Body of pancreas (tissue), 4 donors: ENCODE results near the gene NRP2. TPM values are rescaled to one million over a fixed set of nuclear protein-coding genes. Genes with fewer than 3 reads are reported as not detected.

ENCODE experiments used
- ATAC-seq: fragments of 150-250 bp; one replicate; pipeline ENCODE4 v1.9.1; 2016
- DNase-seq, 4 donors: peaks; one replicate each; pipeline ENCODE4 v3.0.0-alpha.2; 2019
- H3K27ac ChIP-seq, 4 donors: fragments of 200-600 bp; sonication (generic); 1 replicate in 3 of 4; 2 replicates in 1 of 4; pipeline versions ENCODE4 v1.5.1 to v1.6.1; 2016 to 2019; ENCODE audit warnings: mild to moderate bottlenecking in 1 of 4, mixed read lengths in 1 of 4, moderate library complexity in 1 of 4
- H3K27me3 ChIP-seq, 2 donors: fragments of 200-600 bp; sonication (generic); one replicate each; pipeline ENCODE4 v1.6.0; 2016; ENCODE audit warnings: mild to moderate bottlenecking in 1 of 2
- H3K36me3 ChIP-seq, 2 donors: fragments of 200-600 bp; sonication (generic); replicated peaks in 1 of 2; 2 replicates each; pipeline ENCODE4 v1.5.1; 2016; ENCODE audit warnings: low read depth in 2 of 2; ENCODE audit not compliant: insufficient read depth in 1 of 2
- H3K4me1 ChIP-seq: fragments of 200-600 bp; sonication (generic); one replicate; pipeline ENCODE4 v1.6.0; 2016
- H3K4me3 ChIP-seq, 2 donors: fragments of 200-600 bp; sonication (generic); 1 replicate in 1 of 2; 2 replicates in 1 of 2; pipeline ENCODE4 v1.5.1; 2016 to 2019
- H3K9me3 ChIP-seq, 3 donors: fragments of 200-600 bp; sonication (generic); 1 replicate in 2 of 3; 2 replicates in 1 of 3; pipeline ENCODE4 v1.5.1; 2016
- CTCF ChIP-seq, 7 experiments: fragments of 450-650 bp in 4 of 7; fragments of 200-600 bp in 3 of 7; sonication (generic) in 3 of 7; IDR thresholded peaks; one replicate each; pipeline ENCODE4 v1.5.1; 2016 to 2019; ENCODE audit warnings: antibody characterized with exemption in 7 of 7
- POLR2A ChIP-seq, 3 donors: fragments of 450-650 bp; IDR thresholded peaks; one replicate each; pipeline ENCODE4 v1.6.1; 2016; ENCODE audit warnings: antibody characterized with exemption in 3 of 3, mild to moderate bottlenecking in 2 of 3
- WGBS, 2 donors: methylation state at CpG; one replicate each; pipeline ENCODE4 v1.1.5; 2017; 5-methylcytosine and 5-hydroxymethylcytosine counted together
- intact Hi-C: fragments of 100-400 bp; cut with DNase I; formaldehyde crosslinking; loops from one replicate; pipeline ENCODE4 v1.15.1; 2023
- total RNA-seq, 2 donors: library from RNA; depleted of rRNA; stranded (reverse); fragments of >200 nt; gene quantifications; one replicate each; pipeline ENCODE4 v1.1.0, GENCODE V29; 2016

NRP2 gene
- total RNA-seq, 2 donors from 2014 or later, result 5.7 to 7.6 TPM

GRCh38 chr2:205760157-205760556, 77.9 kb downstream of the NRP2 start:
- peaks cover 0 to 6% of the 10 kb centered on the region in 2 donors for H3K27me3 ChIP-seq
- peaks cover 9% of the 10 kb centered on the region for H3K4me1 ChIP-seq
- ATAC-seq, result no peak
- intact Hi-C loops, result no loop called here
- H3K9me3 ChIP-seq, result no peaks in the 10 kb centered on the region
- no peak overlapping the region for H3K4me3 ChIP-seq
- H3K36me3 ChIP-seq, result no peaks in the 10 kb centered on the region
- no peak for TF ChIP-seq POLR2A (IDR thresholded peaks at IDR 0.05)
- no peak for TF ChIP-seq CTCF (IDR thresholded peaks at IDR 0.05)
- WGBS, 2 donors, result 89 to 93% methylated on average over 6 of the region's 6 CpGs
- DNase-seq, result no peak
- no peak overlapping the region for H3K27ac ChIP-seq

- intact Hi-C loops, result no loop called here
- Histone ChIP-seq H3K27me3 (peaks cover 0 to 6% of the 10 kb centered on the region in 2 donors), H3K4me3 (no peak overlapping the region), H3K36me3 (no peaks in the 10 kb centered on the region), H3K9me3 (no peaks in the 10 kb centered on the region), H3K27ac (no peak overlapping the region), H3K4me1 (peaks cover 9% of the 10 kb centered on the region)
- DNase-seq, result no peak
- TF ChIP-seq POLR2A (IDR thresholded peaks at IDR 0.05) (no peak), CTCF (IDR thresholded peaks at IDR 0.05) (no peak)
- no peak for ATAC-seq
- 68 to 77% methylated on average over 4 of the region's 4 CpGs for WGBS, 2 donors
Observed at GRCh38 chr2:205761421-205761820, 79.1 kb downstream of the NRP2 start.

GRCh38 chr2:205762881-205763280, 80.6 kb downstream of the NRP2 start:
- Histone ChIP-seq H3K9me3 (no peaks in the 10 kb centered on the region), H3K27ac (no peak overlapping the region), H3K36me3 (no peaks in the 10 kb centered on the region), H3K4me3 (no peak overlapping the region), H3K4me1 (peaks cover 9% of the 10 kb centered on the region), H3K27me3 (peaks cover 0 to 6% of the 10 kb centered on the region in 2 donors)
- no peak for ATAC-seq
- intact Hi-C loops, result no loop called here
- DNase-seq, result no peak
- TF ChIP-seq POLR2A (IDR thresholded peaks at IDR 0.05) (no peak), CTCF (IDR thresholded peaks at IDR 0.05) (no peak)

DNA sequence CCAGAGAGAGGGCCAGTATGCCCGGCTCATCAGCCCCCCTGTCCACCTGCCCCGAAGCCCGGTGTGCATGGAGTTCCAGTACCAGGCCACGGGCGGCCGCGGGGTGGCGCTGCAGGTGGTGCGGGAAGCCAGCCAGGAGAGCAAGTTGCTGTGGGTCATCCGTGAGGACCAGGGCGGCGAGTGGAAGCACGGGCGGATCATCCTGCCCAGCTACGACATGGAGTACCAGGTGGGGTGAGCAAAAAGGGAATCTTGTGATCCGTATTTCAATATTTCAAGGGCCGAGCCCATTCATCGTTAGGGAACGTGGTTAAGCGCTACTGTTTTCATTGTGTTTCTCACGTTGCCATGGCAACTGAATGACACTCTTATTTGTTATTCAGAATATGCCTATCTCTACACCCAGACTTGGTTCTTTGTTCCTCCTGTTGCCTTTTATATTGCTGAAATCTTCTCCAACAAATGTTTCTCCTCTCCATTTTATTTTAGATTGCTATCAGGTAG, 81.5 kb downstream of the NRP2 start:
- Histone ChIP-seq H3K27ac (no peak overlapping the region), H3K4me3 (no peak overlapping the region), H3K27me3 (peaks cover 0 to 6% of the 10 kb centered on the region in 2 donors), H3K36me3 (no peaks in the 10 kb centered on the region), H3K9me3 (no peaks in the 10 kb centered on the region), H3K4me1 (peaks cover 9% of the 10 kb centered on the region)
- ATAC-seq (peak; percentile 77), DNase-seq (peak; percentile 46 to 64 (median 55))
- 15% methylated on average over 21 of the region's 21 CpGs for WGBS, 2 donors
- TF ChIP-seq CTCF (IDR thresholded peaks at IDR 0.05) (peak in 6 of 7 experiments; percentile 32 to 56 (median 40)), POLR2A (IDR thresholded peaks at IDR 0.05) (no peak)
- intact Hi-C loops, result no loop called here

- Histone ChIP-seq H3K9me3 (no peaks in the 10 kb centered on the region), H3K4me1 (peaks cover 9% of the 10 kb centered on the region), H3K27ac (no peak overlapping the region), H3K4me3 (no peak overlapping the region), H3K36me3 (no peaks in the 10 kb centered on the region), H3K27me3 (peaks cover 0 to 6% of the 10 kb centered on the region in 2 donors)
- intact Hi-C loops, result no loop called here
- no peak for TF ChIP-seq CTCF (IDR thresholded peaks at IDR 0.05)
- TF ChIP-seq POLR2A (IDR thresholded peaks at IDR 0.05), result no peak
- DNase-seq (no peak), ATAC-seq (no peak)
- 36 to 45% methylated on average over 8 of the region's 8 CpGs for WGBS, 2 donors
Observed at GRCh38 chr2:205764270-205764746, 82.0 kb downstream of the NRP2 start.
